HCT116 (cell line): ENCODE data around the gene GEMIN4. TPM values are rescaled to one million over a fixed set of nuclear protein-coding genes. Genes with fewer than 3 reads are reported as not detected.

Experiments
- ATAC-seq: fragments of 200-7000 bp; cut with Tn5 transposase; 2 replicates; pipeline ENCODE4 v1.9.1; 2020; ENCODE audit warnings: mild to moderate bottlenecking, moderate library complexity
- BruUV-seq: library from RNA; stranded (reverse); fragments of 400-500 nt; replicated peaks from 2 replicates; lab custom pipeline; 2021; lab: Mats Ljungman, UMichigan
- CTCF ChIA-PET: fragments of 300-600 bp; sonication (Branson Sonifier 250); formaldehyde crosslinking; loops from one replicate; lab custom pipeline; 2021; ENCODE audit warnings: antibody characterized with exemption; lab: Charles Lee
- POLR2A ChIA-PET: fragments of 300-600, 350-600 bp; sonication (Branson Sonifier 250); formaldehyde crosslinking; loops from one replicate; lab custom pipeline; 2021; ENCODE audit warnings: antibody characterized with exemption; lab: Charles Lee
- RAD21 ChIA-PET, 2 experiments: fragments of 300-600 bp; sonication (Branson Sonifier 250); formaldehyde crosslinking; loops; one replicate each; lab custom pipeline; 2023; ENCODE audit warnings: low total read pairs in 2 of 2; ENCODE audit not compliant: uncharacterized antibody in 2 of 2, unreplicated experiment in 2 of 2, low non-redundant PET in 1 of 2; lab: Charles Lee
- DNase-seq: peaks from one replicate; pipeline ENCODE4 v3.0.0-alpha.2; 2010; ENCODE audit warnings: low read depth, low spot score
- H2AFZ ChIP-seq: fragments of 200-600 bp; shearing (Covaris generic), sonication (generic); 2 replicates; pipeline ENCODE4 v1.6.1; 2017; ENCODE audit warnings: low read depth, mixed run types, mixed read lengths, antibody characterized with exemption, low read length; ENCODE audit not compliant: poor library complexity, severe bottlenecking
- H3K27ac ChIP-seq: 2 replicates; pipeline ENCODE4 v1.5.1; 2012; ENCODE audit warnings: low read depth, low read length
- H3K27me3 ChIP-seq: fragments of 200-600 bp; sonication (generic); 2 replicates; pipeline ENCODE4 v1.6.1; 2016; ENCODE audit warnings: mixed run types, low read length, mixed read lengths; ENCODE audit not compliant: insufficient read depth
- H3K36me3 ChIP-seq, 2 experiments: fragments of 200-500 bp in 1 of 2; fragments of 200-600 bp in 1 of 2; sonication (Bioruptor generic) in 1 of 2; sonication (generic) in 1 of 2; 2 replicates each; pipeline versions ENCODE4 v1.5.1 to v1.6.1; 2014 to 2016; ENCODE audit warnings: low read length in 2 of 2, inconsistent platforms in 1 of 2, mixed read lengths in 1 of 2, mixed run types in 1 of 2; ENCODE audit not compliant: insufficient read depth in 2 of 2, control insufficient read depth in 1 of 2
- H3K4me1 ChIP-seq, 2 experiments: fragments of 200-600 bp in 1 of 2; sonication (generic) in 1 of 2; 2 replicates each; pipeline versions ENCODE4 v1.5.1 to v1.6.1; 2012 to 2017; ENCODE audit warnings: low read length in 2 of 2, inconsistent platforms in 1 of 2, mild to moderate bottlenecking in 1 of 2, mixed read lengths in 1 of 2, mixed run types in 1 of 2, moderate library complexity in 1 of 2; ENCODE audit not compliant: insufficient read depth in 2 of 2, control insufficient read depth in 1 of 2
- H3K4me2 ChIP-seq: fragments of 200-600 bp; sonication (generic); 2 replicates; pipeline ENCODE4 v1.6.1; 2017; ENCODE audit warnings: mixed run types, low read length, mixed read lengths
- H3K4me3 ChIP-seq, 2 experiments: fragments of 200-600 bp in 1 of 2; sonication (generic) in 1 of 2; replicated peaks in 1 of 2; 2 replicates each; pipeline ENCODE4 v1.5.1; 2011 to 2016; ENCODE audit warnings: low read length in 2 of 2, control low read depth in 1 of 2, low read depth in 1 of 2, mild to moderate bottlenecking in 1 of 2, mixed read lengths in 1 of 2, mixed run types in 1 of 2
- H3K79me2 ChIP-seq: fragments of 200-600 bp; sonication (generic); 2 replicates; pipeline ENCODE4 v1.6.1; 2017; ENCODE audit warnings: mild to moderate bottlenecking, mixed run types, low read length, moderate library complexity, mixed read lengths; ENCODE audit not compliant: insufficient read depth
- H3K9ac ChIP-seq: fragments of 200-600 bp; sonication (generic); 2 replicates; pipeline ENCODE4 v1.6.1; 2016; ENCODE audit warnings: low read length, mixed read lengths
- H3K9me2 ChIP-seq: fragments of 200-600 bp; sonication (generic), shearing (Covaris generic); 2 replicates; pipeline ENCODE4 v1.6.1; 2017; ENCODE audit warnings: mixed run types, mild to moderate bottlenecking, moderate library complexity; ENCODE audit not compliant: insufficient read depth
- H3K9me3 ChIP-seq, 2 experiments: fragments of 200-500 bp in 1 of 2; fragments of 200-600 bp in 1 of 2; sonication (Bioruptor generic) in 1 of 2; sonication (generic) in 1 of 2; 2 replicates each; pipeline ENCODE4 v1.6.1; 2014 to 2017; ENCODE audit warnings: low read length in 2 of 2, mixed read lengths in 2 of 2, inconsistent platforms in 1 of 2, low read depth in 1 of 2, mild to moderate bottlenecking in 1 of 2, mixed run types in 1 of 2, moderate library complexity in 1 of 2; ENCODE audit not compliant: control insufficient read depth in 1 of 2, insufficient read depth in 1 of 2
- H4K20me1 ChIP-seq: fragments of 200-600 bp; sonication (generic), shearing (Covaris generic); 2 replicates; pipeline ENCODE4 v1.6.1; 2017; ENCODE audit warnings: mixed run types, mild to moderate bottlenecking, moderate library complexity; ENCODE audit not compliant: insufficient read depth
- CEBPB ChIP-seq: IDR thresholded peaks from 2 replicates; pipeline ENCODE4 v1.6.1; 2012; ENCODE audit warnings: low read depth
- EGR1 ChIP-seq: IDR thresholded peaks from 2 replicates; pipeline ENCODE4 v1.6.1; 2012; ENCODE audit warnings: low read depth
- FOSL1 ChIP-seq: IDR thresholded peaks from 2 replicates; pipeline ENCODE4 v1.6.1; 2012; ENCODE audit warnings: low read depth
- POLR2A ChIP-seq: IDR thresholded peaks from 2 replicates; pipeline ENCODE4 v1.7.0; 2011; ENCODE audit warnings: borderline replicate concordance; ENCODE audit not compliant: insufficient read depth, insufficient read length; ENCODE audit errors: extremely low read depth
- RAD21 ChIP-seq: IDR thresholded peaks from 2 replicates; pipeline ENCODE4 v1.6.1; 2012; ENCODE audit warnings: low read depth, mild to moderate bottlenecking
- SRF ChIP-seq: IDR thresholded peaks from 2 replicates; pipeline ENCODE4 v1.6.1; 2012; ENCODE audit warnings: low read depth
- TCF7L2 ChIP-seq: IDR thresholded peaks from 2 replicates; pipeline ENCODE4 v1.7.0; 2011; ENCODE audit warnings: borderline replicate concordance, inconsistent platforms; ENCODE audit not compliant: insufficient read depth, insufficient read length; ENCODE audit errors: extremely low read depth
- YY1 ChIP-seq: IDR thresholded peaks from 2 replicates; pipeline ENCODE4 v1.6.1; 2011; ENCODE audit warnings: low read length, low read depth, moderate library complexity, mild to moderate bottlenecking; ENCODE audit not compliant: insufficient replicate concordance; ENCODE audit errors: extremely low read depth
- ZNF274 ChIP-seq: fragments of 200-500 bp; sonication (Bioruptor generic); IDR thresholded peaks from 2 replicates; pipeline ENCODE4 v1.6.1; 2014; ENCODE audit warnings: mild to moderate bottlenecking, low read depth, low read length, inconsistent platforms
- intact Hi-C: fragments of 100-400 bp; cut with micrococcal nuclease; formaldehyde crosslinking; loops from 2 replicates; pipeline ENCODE4 v1.10.0; 2022
- total RNA-seq: library from RNA; stranded (reverse); gene quantifications from one replicate; pipeline ENCODE4 v1.2.1, GENCODE V29; 2021; ENCODE audit not compliant: unreplicated experiment
- TF ChIP-seq, protein P1 (sequence below): IDR thresholded peaks from 2 replicates; pipeline ENCODE4 v1.6.1; 2012; ENCODE audit warnings: low read depth
- TF ChIP-seq, protein P2 (sequence below): IDR thresholded peaks from 2 replicates; pipeline ENCODE4 v1.6.1; 2012
- TF ChIP-seq, protein P3 (sequence below): IDR thresholded peaks from 2 replicates; pipeline ENCODE4 v1.6.1; 2012

The GEMIN4 gene
- total RNA-seq, 1 experiment from 2014 or later: 53.2 TPM

DNA sequence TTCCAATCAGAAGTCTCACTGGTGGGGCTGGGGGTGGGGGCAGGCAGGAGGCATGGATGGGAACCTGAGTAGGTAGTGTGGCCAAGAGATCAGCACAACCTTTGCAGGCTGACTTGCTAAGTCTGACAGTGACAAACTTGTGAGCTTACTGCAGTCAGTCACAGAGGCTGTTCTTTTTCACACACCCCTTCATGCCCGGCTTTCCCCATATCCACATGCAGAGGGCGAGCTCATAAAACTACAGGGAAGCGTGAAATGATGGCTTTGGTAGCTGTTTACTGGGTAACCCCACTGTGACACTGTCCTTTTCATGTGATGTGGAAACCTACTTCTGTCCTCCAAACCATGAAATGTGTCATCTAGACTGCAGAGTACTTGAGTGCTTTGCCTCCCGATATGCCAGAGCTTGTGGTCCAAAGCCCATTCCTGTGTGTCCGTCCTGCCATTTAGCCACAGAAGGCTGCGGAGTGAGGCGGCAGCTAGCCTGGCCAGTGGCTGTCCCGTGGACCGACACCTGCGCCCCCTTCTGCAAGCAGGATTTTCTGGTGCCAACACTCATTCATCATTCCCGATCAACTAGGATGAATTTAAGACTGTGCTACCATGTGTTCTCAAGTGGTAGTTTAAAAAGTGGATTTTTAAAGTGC lies 9.8 kb downstream of the GEMIN4 start (continued):
- TF ChIP-seq, protein P1, sequence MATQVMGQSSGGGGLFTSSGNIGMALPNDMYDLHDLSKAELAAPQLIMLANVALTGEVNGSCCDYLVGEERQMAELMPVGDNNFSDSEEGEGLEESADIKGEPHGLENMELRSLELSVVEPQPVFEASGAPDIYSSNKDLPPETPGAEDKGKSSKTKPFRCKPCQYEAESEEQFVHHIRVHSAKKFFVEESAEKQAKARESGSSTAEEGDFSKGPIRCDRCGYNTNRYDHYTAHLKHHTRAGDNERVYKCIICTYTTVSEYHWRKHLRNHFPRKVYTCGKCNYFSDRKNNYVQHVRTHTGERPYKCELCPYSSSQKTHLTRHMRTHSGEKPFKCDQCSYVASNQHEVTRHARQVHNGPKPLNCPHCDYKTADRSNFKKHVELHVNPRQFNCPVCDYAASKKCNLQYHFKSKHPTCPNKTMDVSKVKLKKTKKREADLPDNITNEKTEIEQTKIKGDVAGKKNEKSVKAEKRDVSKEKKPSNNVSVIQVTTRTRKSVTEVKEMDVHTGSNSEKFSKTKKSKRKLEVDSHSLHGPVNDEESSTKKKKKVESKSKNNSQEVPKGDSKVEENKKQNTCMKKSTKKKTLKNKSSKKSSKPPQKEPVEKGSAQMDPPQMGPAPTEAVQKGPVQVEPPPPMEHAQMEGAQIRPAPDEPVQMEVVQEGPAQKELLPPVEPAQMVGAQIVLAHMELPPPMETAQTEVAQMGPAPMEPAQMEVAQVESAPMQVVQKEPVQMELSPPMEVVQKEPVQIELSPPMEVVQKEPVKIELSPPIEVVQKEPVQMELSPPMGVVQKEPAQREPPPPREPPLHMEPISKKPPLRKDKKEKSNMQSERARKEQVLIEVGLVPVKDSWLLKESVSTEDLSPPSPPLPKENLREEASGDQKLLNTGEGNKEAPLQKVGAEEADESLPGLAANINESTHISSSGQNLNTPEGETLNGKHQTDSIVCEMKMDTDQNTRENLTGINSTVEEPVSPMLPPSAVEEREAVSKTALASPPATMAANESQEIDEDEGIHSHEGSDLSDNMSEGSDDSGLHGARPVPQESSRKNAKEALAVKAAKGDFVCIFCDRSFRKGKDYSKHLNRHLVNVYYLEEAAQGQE: no peak
- TF ChIP-seq SRF: no peak
- TF ChIP-seq POLR2A: no peak
- no peak for TF ChIP-seq ZNF274
- TF ChIP-seq EGR1: no peak
- TF ChIP-seq CEBPB: no peak
- no peak for TF ChIP-seq RAD21
- TF ChIP-seq, protein P2, sequence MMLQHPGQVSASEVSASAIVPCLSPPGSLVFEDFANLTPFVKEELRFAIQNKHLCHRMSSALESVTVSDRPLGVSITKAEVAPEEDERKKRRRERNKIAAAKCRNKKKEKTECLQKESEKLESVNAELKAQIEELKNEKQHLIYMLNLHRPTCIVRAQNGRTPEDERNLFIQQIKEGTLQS: no peak
- TF ChIP-seq FOSL1: no peak
- no peak for TF ChIP-seq TCF7L2

DNA sequence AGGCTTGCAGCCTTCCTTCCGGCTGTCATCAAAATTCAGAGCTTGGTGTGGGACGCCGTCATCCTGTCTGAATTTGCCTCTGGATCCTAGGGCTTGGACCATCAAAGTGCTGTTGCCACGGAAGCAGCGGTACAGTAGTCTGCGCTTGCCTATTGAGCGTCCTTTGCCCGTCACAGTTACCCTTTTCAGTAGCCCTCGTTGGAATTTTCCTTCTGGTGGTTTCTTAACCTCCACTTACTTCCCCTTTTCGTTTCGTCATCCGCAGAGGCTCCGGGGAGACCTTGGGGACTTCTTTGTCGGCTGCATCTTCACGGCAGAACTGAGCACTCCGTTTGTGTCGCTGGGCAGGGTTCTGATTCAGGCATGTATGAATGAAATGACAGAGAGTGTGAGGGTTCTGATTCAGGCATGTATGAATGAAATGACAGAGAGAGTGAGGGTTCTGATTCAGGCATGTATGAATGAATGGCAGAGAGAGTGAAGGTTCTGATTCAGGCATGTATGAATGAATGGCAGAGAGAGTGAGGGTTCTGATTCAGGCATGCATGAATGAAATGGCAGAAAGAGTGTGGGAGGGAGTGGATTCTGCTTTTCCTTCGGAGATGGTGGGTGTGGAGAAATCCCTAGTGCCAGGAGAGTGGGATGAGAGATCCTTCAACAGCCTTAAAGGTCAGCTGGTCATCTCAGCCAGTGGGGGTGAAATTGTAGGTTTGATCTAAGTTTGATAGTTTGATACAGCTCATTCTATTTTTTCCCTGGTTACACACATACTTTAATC lies 11.6 kb downstream of the GEMIN4 start:
- RAD21 ChIA-PET: no interaction called here
- H3K4me3 ChIP-seq: no peak overlapping the region
- intact Hi-C loops: no loop called here
- no peak overlapping the region for H3K27ac ChIP-seq
- no peaks in the 10 kb centered on the region for H3K4me1 ChIP-seq
- ATAC-seq (no peak), DNase-seq (no peak)
- no peaks in the 10 kb centered on the region for H3K9me2 ChIP-seq
- no TSS peak for BruUV-seq
- no peaks in the 10 kb centered on the region for H3K9me3 ChIP-seq
- no peak overlapping the region for H2AFZ ChIP-seq
- TF ChIP-seq SRF (no peak), YY1 (no peak)
- TF ChIP-seq, protein P3, sequence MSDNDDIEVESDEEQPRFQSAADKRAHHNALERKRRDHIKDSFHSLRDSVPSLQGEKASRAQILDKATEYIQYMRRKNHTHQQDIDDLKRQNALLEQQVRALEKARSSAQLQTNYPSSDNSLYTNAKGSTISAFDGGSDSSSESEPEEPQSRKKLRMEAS: no peak
- TF ChIP-seq, protein P1: no peak
- H3K9ac ChIP-seq: no peak overlapping the region
- CTCF ChIA-PET: no interaction called here
- no peaks in the 10 kb centered on the region for H3K27me3 ChIP-seq
- H3K4me2 ChIP-seq: no peak overlapping the region
- POLR2A ChIA-PET: no interaction called here
- peaks cover 92% of the 10 kb centered on the region for H3K79me2 ChIP-seq
- peaks cover 40 to 72% of the 10 kb centered on the region in 2 experiments for H3K36me3 ChIP-seq
- peaks cover 14% of the 10 kb centered on the region; the same call in 1 of the 2 replicates for H4K20me1 ChIP-seq
